HG03520 (cell line): ENCODE results near the gene TRIM42.

ENCODE experiments used
- ATAC-seq: cut with Tn5 transposase; IDR thresholded peaks from one replicate; pipeline ENCODE4 v1.9.1; 2021; ENCODE audit warnings: mild to moderate bottlenecking, moderate library complexity; ENCODE audit not compliant: unreplicated experiment

Gene TRIM42

GRCh38 chr3:140677764-140678163, at the start of gene TRIM42:
Gene TRIM42 (plus strand): TSS chr3:140678064. CDS start chr3:140678230, 166 bp downstream.
- no peak for ATAC-seq

DNA sequence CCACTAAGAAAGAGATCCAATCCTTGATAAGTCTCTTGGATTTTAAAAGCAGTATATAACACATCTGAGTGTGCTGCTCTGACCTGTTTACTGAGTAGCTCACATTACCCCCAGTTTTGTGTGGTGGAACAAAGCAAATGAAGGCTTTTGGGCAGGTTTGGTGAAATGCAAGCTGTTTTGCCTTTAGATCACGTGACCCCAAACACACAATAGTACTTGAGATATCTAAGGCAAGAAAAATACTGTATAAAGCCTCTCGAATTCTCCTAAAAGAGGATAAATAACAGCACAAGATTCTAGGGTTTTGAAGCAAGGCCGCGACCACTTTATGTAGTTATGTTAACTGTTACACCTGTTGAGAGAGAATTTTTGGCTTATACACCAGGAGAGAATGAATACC, 49.3 kb upstream of the TRIM42 start:
- no peak for ATAC-seq

- ATAC-seq = no peak
Observed at GRCh38 chr3:140629357-140630137, 48.3 kb upstream of the TRIM42 start.

DNA sequence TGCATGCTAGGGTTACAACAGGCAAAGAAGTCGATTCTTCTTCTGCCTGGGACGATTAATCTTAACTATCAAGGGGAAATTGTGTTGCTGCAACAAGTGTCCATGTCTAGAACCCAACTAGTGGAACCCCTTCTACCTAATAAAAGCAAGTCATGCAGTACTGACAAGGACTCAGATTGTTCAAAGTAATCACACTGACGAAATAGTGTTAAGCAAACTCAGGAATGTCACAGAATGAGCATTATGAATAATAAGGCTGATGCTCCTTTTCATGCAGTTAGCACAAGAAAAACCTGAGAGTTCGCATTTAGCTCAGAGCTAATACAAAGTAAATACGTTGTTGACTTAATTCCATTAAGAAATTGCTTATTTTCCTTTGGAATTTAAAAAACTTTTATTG, 47.5 kb upstream of the TRIM42 start:
- no peak for ATAC-seq

- ATAC-seq = no peak
Observed at GRCh38 chr3:140630866-140631265, 47.0 kb upstream of the TRIM42 start.

- no peak for ATAC-seq
Observed at GRCh38 chr3:140635276-140635675, 42.6 kb upstream of the TRIM42 start.

DNA sequence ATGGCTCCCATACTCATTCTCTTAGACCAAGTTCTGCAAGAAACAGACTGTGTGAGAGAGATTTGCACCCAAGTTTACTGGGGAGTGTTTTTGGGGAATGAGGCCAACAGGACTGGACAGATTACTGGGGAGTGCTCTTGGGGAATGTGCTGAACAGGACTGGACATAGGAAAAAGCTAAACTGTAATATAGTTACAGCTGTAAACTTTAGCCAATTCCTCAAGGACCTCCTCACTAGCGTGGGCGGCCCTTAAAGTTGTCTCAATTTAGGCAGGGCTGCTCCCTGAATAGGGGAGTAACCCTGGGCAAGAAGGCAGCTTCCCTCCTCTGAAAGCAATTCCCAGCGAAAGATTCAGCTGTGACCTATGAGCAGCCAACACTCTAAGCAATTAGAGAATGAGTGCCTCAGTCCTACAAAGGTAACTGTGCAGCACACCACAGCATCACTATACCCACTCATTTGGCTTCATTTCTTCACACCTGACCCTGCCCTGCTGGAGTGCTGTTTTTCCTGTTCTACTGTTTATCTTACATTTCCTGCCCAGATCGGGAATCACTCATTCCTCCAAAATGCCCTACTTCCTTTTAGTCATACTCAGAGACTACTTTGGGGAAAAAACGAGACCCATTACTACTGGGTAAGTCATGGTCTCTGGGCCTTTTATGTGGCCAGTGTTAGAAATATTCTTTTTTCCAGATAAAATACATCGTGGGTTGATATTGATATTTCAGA, 41.3 kb upstream of the TRIM42 start:
- no peak for ATAC-seq

DNA sequence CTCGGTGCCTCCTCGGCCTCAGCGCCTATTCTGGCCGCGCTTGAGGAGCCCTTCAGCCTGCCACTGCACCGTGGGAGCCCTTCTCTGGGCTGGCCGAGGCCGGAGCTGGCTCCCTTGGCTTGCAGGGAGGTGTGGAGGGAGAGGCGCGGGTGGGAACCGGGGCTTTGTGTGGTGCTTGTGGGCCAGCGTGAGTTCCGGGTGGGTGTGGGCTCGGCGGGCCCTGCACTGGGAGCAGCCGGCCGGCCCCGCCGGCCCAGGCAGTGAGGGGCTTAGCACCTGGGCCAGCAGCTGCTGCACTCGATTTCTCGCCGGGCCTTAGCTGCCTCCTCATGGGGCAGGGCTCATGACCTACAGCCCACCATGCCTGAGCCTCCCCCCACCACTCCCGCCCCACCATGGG, 26.6 kb upstream of the TRIM42 start:
- no peak for ATAC-seq

GRCh38 chr3:140655678-140656077, 22.2 kb upstream of the TRIM42 start:
- no peak for ATAC-seq

DNA sequence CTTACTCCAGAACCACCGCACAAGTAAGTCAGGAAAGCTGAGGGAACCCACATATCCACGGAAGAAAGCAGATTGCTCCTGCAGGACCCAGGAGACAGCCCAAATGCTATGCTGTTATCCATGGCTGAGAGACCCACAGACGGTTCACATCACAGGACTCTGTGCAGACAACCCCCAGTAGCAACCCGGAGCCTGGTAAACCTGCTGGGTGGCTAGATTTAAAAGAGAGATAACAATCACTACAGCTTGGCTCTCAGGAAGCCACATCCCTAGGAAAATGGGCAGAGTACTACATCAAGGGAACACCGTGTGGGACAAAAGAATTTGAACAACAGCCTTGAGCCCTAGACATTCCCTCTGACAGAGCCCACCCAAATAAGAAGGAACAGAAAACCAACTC, 13.8 kb upstream of the TRIM42 start:
- no peak for ATAC-seq

GRCh38 chr3:140682586-140682985, 4.7 kb downstream of the TRIM42 start:
- no peak for ATAC-seq

- ATAC-seq = no peak
Observed at GRCh38 chr3:140686128-140686527, 8.3 kb downstream of the TRIM42 start.

- ATAC-seq = no peak
Observed at GRCh38 chr3:140686948-140687347, 9.1 kb downstream of the TRIM42 start.

DNA sequence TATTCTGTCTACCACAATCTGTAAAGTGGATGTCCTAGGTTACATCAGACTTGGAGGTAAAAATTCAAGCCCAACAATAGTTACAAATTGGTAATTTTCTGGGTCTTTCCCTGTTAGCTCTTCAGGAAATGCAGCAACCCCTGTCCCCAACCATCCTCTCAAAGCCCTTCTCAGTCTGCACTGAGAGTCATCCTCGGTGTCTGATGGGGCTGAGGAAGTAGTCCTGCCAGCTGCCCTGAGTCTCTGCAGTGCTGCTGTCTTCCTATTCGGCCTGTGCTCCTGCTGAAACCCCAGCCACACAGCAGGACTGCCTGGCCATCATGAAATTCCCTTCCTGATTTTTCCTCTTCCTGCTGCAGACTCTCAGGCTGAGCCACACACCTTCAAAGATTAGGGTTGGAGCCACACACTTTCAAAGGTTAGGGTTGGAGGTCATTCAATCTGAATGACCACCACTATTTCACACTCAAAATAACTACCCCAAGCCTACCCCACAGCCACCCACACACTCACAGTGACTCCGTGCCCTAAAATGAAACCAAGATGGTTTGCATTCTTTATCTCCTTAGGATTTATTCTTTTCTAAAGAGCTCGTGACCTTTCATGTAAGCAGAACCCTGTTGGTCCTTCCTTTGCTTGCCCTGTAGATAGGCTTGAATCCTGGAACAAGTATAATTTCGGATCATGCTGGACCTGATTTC, 17.6 kb downstream of the TRIM42 start:
- ATAC-seq = no peak

- ATAC-seq = no peak
Observed at GRCh38 chr3:140699516-140700231, 21.8 kb downstream of the TRIM42 start.

DNA sequence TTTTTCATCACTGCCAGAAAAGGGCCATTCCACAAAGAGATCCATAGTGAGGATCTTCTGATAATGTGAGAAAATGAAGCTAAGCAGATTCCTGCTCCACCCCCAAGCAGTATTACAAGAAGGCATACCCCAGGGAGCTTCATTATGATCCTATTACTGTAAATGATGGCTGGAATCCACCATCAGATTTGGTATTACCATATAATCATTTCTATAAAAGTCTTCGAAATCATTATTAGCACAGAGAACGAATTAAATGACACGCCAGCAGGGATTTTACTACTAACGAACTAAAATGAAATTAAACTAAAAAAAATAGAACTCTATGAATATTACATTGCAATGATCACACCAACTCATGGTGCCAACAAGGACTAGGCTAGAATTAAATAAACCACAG, 24.4 kb downstream of the TRIM42 start:
- no peak for ATAC-seq

- no peak for ATAC-seq
Observed at GRCh38 chr3:140703496-140703895, 25.6 kb downstream of the TRIM42 start.

GRCh38 chr3:140704733-140705132, 26.9 kb downstream of the TRIM42 start:
- no peak for ATAC-seq

GRCh38 chr3:140705954-140706353, 28.1 kb downstream of the TRIM42 start:
- no peak for ATAC-seq

DNA sequence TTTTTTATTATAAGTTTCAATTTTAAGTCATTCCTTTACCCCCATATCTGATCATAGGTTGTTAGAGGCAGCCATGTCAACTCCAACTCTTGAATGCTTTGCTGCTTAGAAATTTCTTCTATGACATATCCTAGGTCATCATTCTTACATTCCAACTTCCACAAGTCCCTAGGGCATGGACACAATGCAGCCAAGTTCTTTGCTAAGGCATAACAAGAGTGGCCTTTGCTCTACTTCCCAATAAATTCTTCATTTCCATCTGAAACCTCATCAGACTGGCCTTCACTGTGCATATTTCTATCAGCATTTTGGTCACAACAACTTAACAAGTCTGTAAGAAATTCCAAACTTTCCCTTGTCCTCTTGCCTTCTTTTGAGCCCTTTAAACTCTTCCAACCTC, 28.5 kb downstream of the TRIM42 start:
- ATAC-seq = no peak

- no peak for ATAC-seq
Observed at GRCh38 chr3:140708815-140709214, 31.0 kb downstream of the TRIM42 start.
